ENCODE results near the gene COG5.

The COG5 gene

DNA sequence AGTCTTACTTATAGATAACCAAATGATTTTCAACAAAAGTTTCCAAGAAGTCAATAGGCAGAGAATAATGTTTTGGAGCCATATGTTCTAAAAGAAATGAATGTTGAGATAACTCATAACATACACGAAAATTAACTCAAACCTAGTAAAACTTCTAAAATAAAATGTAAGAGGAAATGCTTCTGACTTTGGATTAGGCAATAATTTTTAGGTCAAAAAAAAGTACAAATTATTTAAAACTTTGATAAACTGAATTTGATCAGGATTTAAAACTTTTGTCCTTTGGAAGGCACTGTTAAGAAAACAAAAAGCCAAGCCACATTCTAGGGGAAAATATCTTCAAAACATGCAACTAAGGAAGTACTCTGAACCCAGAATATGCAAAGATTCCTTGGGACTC, 242.1 kb downstream of the COG5 start:
- DNase-seq: no peak

- no peak for DNase-seq
These were observed 243.9 kb downstream of the COG5 start for GRCh38 chr7:107319724-107320228.

DNA sequence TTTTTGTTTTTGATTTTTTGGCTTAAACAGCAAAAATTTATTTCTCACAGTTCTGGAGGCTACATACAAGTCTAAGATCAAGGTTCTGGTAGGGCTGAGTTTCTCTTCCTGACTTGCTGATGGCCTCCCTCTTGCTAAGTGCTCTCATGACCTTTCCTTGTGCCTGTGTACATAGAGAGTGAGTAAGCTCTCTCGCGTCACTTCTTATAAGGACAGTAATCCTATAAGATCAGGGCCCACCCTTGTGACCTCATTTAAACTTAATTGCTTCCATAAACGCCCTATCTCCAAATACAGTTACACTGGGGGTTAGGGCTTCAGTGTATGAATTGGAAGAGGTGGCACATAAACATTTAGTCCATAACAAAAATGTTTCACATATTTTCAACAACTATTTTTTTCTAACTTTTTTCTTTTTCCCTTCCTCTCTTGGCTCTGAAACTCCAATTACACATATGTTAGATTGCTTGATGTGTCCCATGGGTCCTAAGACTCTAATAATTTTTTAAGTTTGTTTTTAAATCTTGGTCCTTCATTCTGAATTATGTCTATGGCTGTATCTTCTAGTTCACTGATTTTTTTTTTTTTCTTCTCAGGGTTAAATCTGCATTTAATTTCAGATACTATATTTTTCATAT, 245.1 kb downstream of the COG5 start:
- no peak for DNase-seq

DNA sequence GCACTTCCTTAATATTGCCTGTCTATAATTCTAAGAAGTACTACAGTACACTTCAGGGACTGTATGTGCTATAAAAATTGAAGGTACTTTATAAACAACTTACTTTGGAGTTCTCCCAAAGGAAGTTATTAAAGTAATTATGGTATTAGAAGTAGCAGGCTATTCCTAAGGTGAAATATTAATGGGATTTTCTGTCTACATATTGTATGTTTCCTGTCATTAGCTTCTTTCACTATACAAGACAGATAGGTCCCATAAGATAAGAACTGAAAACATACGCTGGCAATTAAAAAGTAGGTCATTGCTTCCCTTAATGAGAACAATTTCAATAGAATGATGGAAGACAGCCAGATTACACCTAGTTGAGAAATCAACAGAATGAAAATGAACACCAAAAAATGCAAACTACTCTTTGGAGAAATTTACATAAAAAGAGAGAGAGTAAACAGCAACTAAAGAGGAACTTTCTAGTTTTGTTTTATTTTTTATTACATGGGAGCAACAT, 248.0 kb downstream of the COG5 start:
- DNase-seq: no peak

- DNase-seq: no peak
These were observed 250.4 kb downstream of the COG5 start for GRCh38 chr7:107313355-107313754.

DNA sequence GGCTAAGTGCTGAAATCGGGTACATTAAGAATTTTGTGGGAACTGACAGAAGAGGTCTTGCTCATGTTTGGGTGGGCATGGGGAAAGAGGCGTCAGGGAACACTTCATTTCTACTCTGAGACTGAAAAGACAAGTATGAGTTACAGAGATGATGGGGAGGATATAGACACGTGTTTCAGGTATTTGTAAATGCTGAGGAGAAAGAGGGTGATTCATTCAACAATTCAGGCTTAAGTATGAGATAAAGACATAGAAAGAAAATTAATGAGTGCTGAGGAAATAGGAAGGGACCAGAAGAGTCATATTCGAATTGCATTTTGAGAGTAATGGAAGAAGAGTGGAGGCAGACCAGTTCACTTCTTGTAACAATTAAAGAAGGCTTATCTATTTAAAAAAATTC, 251.3 kb downstream of the COG5 start:
- DNase-seq: no peak

DNA sequence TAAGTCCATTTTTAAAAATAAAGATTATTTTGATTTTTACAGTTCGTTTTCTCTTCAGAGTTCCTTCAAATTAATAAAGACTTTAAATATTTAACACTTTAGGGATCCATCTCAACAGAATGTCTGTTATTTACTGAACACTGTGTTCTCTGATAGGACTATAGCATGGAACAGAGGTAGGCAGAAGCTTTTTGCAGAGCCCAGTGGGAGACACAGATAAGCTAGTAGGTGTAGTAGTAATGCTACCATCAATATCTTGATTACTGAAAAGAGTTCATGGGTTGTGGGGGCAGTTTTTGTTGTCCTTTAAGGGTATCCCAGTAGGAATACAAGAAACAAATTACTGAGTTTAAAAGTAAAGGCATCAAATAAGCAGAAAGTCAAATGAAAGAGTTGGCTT, 254.4 kb downstream of the COG5 start:
- no peak for DNase-seq

GRCh38 chr7:107304636-107305035, 259.1 kb downstream of the COG5 start:
- no peak for DNase-seq

DNA sequence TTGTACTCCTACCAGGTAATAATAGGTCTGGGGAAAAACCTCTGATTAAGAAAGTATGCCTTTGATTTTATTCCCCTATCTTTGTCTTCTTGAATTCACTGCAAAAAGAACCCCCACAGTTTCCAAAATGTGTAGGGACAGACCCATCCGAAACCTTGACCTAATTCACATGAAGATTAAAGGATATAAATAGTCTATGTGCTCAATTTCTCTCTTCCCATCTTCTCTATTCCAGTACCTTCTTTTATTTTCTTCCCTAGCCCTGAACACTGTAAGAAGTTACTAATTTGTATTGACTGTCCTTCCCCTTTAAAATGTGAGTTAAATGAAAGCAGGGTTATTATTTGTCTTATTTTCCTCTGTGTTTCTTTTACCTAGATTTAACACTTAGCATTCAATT, 259.7 kb downstream of the COG5 start:
- no peak for DNase-seq

- DNase-seq: no peak
These were observed 261.4 kb downstream of the COG5 start for GRCh38 chr7:107302250-107302847.

- DNase-seq: no peak
These were observed 269.5 kb downstream of the COG5 start for GRCh38 chr7:107294182-107294581.

DNA sequence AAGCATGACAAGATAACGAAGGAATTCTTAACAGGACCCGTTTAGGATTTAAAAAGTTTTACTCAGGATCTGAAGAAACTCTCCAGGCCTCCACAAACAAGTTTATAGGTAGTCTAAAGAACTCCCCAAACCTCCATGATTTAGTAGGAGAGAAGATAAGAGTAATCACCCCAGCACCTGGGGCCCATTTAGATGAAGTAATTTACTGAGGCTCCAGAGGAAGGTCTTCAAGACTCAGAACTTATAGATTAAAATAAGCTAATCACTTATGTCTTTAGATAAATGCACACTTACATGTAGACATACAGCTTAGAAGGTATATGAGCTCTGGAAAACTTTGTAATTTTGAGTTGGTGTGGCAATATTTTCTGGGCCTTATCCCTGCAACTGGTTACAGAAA, 271.1 kb downstream of the COG5 start:
- DNase-seq: no peak

GRCh38 chr7:107291434-107291833, 272.3 kb downstream of the COG5 start:
- no peak for DNase-seq

DNA sequence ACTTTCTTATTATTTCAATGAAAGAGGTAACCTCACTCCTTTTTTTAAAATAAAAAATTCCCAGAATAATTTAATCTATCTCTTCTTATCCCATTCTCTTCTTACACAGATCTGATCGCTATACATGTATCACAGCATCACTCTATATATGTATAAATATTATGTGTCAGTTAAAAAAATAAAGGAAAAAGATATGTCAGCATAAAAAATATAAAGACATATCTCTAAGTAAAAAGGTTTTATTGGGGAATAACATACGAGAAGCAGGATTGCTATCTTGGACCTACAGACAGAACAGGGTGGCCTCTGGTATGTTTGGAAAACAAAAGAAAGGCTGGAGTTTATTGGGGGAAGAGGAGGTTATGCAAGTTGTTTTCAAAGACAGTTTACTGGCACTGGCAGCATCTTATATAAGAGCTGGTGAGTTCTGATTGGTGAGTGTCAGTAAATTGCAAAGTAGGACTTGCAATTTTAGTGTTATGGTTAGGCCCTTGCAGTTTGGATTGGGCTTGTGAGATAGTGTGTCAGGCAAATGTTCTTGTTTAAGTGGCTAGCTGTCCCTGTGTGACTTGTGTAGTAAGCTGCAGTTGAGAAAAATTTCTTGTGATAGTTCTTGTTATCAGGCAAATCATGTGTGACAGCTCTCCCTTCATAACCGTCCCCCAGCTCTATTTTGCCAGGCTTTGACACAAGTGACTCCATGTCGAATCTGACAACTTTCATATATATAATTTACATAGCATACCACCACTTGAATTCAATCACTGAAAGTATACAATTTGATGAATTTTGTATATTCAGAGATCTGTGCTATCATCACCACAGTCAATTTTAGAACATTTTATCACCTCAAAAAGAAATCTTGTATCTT, 276.7 kb downstream of the COG5 start:
- DNase-seq: no peak

GRCh38 chr7:107284911-107285479, 278.7 kb downstream of the COG5 start:
- no peak for DNase-seq

DNA sequence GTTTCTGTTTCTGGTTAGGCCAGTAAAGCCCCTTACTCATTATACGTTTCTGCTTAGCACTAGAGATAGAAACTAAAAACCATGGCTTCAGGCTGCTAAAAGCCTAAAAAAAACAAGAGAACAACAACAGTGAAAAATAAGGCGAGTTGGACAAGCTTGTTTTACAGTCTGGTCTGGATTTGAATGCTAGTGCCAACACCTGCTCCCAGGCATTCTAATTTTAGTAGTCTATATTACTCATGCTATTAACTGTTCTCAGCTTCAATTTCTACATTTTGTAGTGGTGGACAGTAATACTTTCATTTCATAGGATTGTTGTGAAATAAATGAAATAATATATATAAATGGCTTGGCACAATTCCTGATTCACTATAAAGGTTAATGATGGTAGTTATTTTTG, 286.4 kb downstream of the COG5 start:
- DNase-seq: no peak

DNA sequence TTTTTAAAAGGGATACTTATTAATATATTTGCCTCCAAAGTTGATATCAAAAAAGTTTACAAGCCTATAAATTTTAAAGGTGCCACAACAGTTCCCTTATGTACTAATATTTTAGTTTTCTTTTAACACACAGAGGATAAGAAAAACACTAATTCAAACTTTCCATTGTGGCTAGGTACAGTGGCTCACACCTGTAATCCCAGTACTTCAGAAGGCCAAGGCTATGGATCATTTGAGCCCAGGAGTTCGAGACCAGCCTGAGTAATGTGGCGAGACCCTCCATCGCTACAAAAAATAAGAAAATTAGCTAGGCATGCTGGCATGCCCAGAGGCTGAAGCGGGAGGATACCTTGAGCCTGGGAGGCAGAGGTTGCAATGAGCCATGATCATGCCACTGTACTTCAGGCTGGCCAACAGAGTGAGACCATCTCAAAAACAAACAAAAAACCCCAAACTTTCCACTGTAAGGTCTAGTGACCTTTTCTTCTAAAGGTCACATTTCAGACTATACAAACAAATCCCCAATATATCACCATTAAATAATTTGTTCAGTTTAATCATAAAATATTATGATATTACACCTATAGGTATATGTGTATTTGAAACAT, 287.4 kb downstream of the COG5 start:
- DNase-seq: no peak

DNA sequence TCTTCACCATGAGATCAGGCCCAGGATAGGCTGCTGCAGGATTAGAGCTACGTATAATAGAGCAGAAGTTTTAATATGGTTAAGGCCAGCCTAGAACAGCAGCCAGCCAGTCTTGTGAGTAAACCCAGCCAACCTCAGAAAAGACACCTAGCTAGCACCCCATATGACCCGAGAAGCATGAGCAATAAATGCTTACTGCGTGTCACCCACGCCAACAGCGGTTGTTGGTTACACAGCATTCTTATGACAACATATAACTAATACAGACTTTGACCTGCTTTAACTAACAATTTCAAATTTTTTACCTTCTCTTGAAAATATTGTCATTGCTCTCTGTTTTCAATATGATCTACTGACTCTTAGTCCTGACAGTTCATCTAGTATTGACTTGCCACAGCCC, 289.2 kb downstream of the COG5 start:
- DNase-seq: no peak

GRCh38 chr7:107269790-107270189, 293.9 kb downstream of the COG5 start:
- DNase-seq: no peak

DNA sequence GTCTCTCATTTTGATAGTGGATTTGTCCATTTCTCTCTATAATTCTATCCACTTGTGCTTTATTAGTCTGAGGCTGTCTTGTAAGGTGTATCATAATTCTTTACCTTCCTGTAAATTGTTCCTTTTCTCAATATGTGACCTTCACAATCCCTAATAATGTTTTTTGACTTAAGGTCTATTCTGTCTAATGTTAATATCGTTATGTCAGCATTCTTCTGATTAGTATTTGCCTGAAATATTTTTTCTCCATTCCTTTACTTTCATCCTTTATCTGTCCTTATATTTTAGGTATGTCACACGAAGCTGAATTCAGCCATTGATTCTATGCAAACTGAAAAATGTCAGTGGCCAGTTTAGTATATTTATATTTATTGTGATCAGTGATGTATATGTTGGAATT, 295.1 kb downstream of the COG5 start:
- no peak for DNase-seq

DNA sequence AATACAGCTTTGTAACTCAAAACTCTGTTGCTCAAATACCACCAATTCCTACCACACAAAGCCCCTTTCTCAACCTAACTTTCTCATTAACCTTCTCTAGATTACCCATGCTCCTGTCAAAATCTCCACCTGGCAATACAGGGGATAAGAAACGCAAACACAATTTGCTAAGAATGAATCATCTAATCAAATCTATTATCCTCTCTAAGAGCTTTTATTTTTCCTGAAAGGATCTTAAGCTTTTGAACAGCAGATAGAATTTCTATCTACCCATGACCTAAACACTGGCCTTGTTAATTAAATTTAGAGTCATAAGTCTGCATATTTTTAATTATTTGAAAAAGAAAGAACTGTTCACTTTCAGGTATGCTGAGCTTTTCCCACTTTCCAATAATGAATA, 296.6 kb downstream of the COG5 start:
- no peak for DNase-seq

GRCh38 chr7:107264723-107265122, 299.0 kb downstream of the COG5 start:
- no peak for DNase-seq

GRCh38 chr7:107262857-107263256, 300.9 kb downstream of the COG5 start:
- DNase-seq: no peak
